NCI-H1105 (cell line): ENCODE data around the gene ALDH5A1.
"Not testable (repeated sequence)": the region's sequence is repeated elsewhere in the genome, so short reads cannot be mapped to it uniquely, and the experiment has no call there.

Experiments used
- DNase-seq: peaks from one replicate; lab custom pipeline; 2025; lab: John Stamatoyannopoulos, UW

The ALDH5A1 gene

GRCh38 chr6:24486065-24486464 is 8.7 kb upstream of the ALDH5A1 start:
- no peak for DNase-seq

GRCh38 chr6:24489470-24489869 is 5.3 kb upstream of the ALDH5A1 start, which contains the start of gene GPLD1:
GPLD1 (minus strand) TSS chr6:24489578; CDS start chr6:24489511, 67 bp downstream.
- DNase-seq = no peak

GRCh38 chr6:24489881-24490280 is 4.9 kb upstream of the ALDH5A1 start:
- DNase-seq = no peak

- no peak for DNase-seq
Measured at GRCh38 chr6:24490948-24491347, 3.8 kb upstream of the ALDH5A1 start.

GRCh38 chr6:24492475-24492874 is 2.3 kb upstream of the ALDH5A1 start:
- DNase-seq = no peak

- DNase-seq = no peak
Measured at GRCh38 chr6:24493945-24494820, 586 bp upstream of the ALDH5A1 start.

GRCh38 chr6:24497254-24497970 is 2.6 kb downstream of the ALDH5A1 start:
- no peak for DNase-seq

- no peak for DNase-seq
Measured at GRCh38 chr6:24500683-24501082, 5.9 kb downstream of the ALDH5A1 start.

- DNase-seq = no peak
Measured at GRCh38 chr6:24501374-24501773, 6.6 kb downstream of the ALDH5A1 start.

- no peak for DNase-seq
Measured at GRCh38 chr6:24501914-24502313, 7.1 kb downstream of the ALDH5A1 start.

GRCh38 chr6:24504287-24504648 is 9.5 kb downstream of the ALDH5A1 start:
- no peak for DNase-seq

GRCh38 chr6:24504649-24505586 is 10.1 kb downstream of the ALDH5A1 start:
- no peak for DNase-seq

GRCh38 chr6:24506814-24507520 is 12.2 kb downstream of the ALDH5A1 start:
- DNase-seq = no peak

GRCh38 chr6:24511976-24512375 is 17.2 kb downstream of the ALDH5A1 start:
- not testable (repeated sequence) for DNase-seq

- no peak for DNase-seq
Measured at GRCh38 chr6:24513602-24514001, 18.8 kb downstream of the ALDH5A1 start.

GRCh38 chr6:24517659-24518543 is 23.1 kb downstream of the ALDH5A1 start:
- no peak for DNase-seq

- no peak for DNase-seq
Measured at GRCh38 chr6:24520929-24521546, 26.3 kb downstream of the ALDH5A1 start.

- peak; percentile 92 for DNase-seq
Measured at GRCh38 chr6:24522228-24523176, 27.7 kb downstream of the ALDH5A1 start.

- no peak for DNase-seq
Measured at GRCh38 chr6:24524329-24524728, 29.6 kb downstream of the ALDH5A1 start.
